Measurements from ENCODE around the gene NCAM1.

Gene NCAM1

DNA sequence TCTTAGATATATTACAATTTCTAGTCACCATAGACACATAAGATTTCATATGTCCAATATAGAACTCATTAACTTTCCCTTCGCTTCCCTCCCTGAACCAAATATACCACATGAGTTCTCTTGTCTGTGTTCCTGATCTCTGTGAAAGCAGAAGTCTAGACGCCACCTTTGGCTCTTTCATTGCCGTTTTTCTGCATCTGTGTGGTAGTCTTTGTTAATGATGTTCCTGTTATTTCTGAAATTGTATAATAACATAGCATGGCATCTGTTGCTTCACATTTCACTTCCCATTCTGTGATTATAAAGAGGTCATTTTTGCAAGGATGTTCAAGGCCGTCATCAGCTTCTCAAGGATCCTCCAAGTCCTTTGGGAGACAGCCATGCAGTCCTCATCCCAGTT, 58.5 kb downstream of the NCAM1 start:
- no peaks in the 10 kb centered on the region for H3K36me3 ChIP-seq (ENCODE audit: control insufficient read depth in 2 of 2, insufficient read depth in 1 of 2, low read length in 2 of 2)
- 0 out of 2 replicates have a peak, but pooled peaks cover 3% of the 10 kb centered on the region for H3K4me1 ChIP-seq (ENCODE audit: control insufficient read depth, insufficient read depth, low read length)
- no peak overlapping the region for H3K4me3 ChIP-seq (ENCODE audit: low read depth, low read length)
- CTCF ChIA-PET, result no interaction called here
- H3K9me3 ChIP-seq (ENCODE audit: control insufficient read depth, insufficient read depth, low read depth, low read length), result no peaks in the 10 kb centered on the region
- no peak for TF ChIP-seq ZNF266 (tag by site-specific recombination; IDR thresholded peaks at IDR 0.05; ENCODE audit: low read depth)
- no peak for TF ChIP-seq ZNF223 (tag by site-specific recombination; IDR thresholded peaks at IDR 0.05)
- TF ChIP-seq, protein P1, sequence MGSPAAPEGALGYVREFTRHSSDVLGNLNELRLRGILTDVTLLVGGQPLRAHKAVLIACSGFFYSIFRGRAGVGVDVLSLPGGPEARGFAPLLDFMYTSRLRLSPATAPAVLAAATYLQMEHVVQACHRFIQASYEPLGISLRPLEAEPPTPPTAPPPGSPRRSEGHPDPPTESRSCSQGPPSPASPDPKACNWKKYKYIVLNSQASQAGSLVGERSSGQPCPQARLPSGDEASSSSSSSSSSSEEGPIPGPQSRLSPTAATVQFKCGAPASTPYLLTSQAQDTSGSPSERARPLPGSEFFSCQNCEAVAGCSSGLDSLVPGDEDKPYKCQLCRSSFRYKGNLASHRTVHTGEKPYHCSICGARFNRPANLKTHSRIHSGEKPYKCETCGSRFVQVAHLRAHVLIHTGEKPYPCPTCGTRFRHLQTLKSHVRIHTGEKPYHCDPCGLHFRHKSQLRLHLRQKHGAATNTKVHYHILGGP (tag by site-specific recombination; IDR thresholded peaks at IDR 0.05), result no peak
- TF ChIP-seq ZNF121 (tag by site-specific recombination; IDR thresholded peaks at IDR 0.05), result no peak
- TF ChIP-seq ZFP69B (tag by site-specific recombination; IDR thresholded peaks at IDR 0.05), result no peak
- TF ChIP-seq ZNF596 (tag by site-specific recombination; IDR thresholded peaks at IDR 0.05), result no peak
- POLR2A ChIA-PET, result no interaction called here
- no peak overlapping the region for H3K27ac ChIP-seq (ENCODE audit: extremely low read depth, low read depth, low read length)

DNA sequence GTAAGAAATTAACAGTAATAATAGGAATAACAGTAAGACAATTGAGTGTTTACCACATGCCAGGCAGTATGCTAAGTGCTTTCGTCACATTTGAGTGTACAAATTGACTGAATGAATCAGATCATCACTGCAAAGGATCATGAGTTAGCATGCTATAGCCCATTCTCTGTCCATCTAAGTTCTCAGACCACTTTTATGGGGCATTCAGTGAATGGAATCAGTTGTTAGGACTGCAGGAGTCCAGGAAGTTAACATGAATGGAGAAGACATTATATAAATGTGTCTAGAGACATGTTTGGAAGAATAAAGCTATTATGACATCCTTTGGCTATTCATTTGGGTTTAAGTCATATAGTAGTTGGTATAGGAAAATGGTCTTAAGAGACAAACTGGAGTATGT, 59.9 kb downstream of the NCAM1 start:
- no peaks in the 10 kb centered on the region for H3K9me3 ChIP-seq (ENCODE audit: control insufficient read depth, insufficient read depth, low read depth, low read length)
- H3K27ac ChIP-seq (ENCODE audit: extremely low read depth, low read depth, low read length), result no peak overlapping the region
- TF ChIP-seq RBAK (tag by site-specific recombination; IDR thresholded peaks at IDR 0.05), result no peak
- no peak for TF ChIP-seq GLIS2 (tag by site-specific recombination; IDR thresholded peaks at IDR 0.05)
- no peak for TF ChIP-seq ZNF792 (tag by site-specific recombination; IDR thresholded peaks at IDR 0.05)
- no peak for TF ChIP-seq GLI4 (tag by site-specific recombination; IDR thresholded peaks at IDR 0.05)
- no peak for TF ChIP-seq ZNF624 (tag by site-specific recombination; IDR thresholded peaks at IDR 0.05)
- no peak for TF ChIP-seq ZNF366 (tag by site-specific recombination; conservative IDR thresholded peaks at IDR 0.05)
- no peak for TF ChIP-seq ZNF146 (tag by site-specific recombination; IDR thresholded peaks at IDR 0.05)
- TF ChIP-seq, protein P2, sequence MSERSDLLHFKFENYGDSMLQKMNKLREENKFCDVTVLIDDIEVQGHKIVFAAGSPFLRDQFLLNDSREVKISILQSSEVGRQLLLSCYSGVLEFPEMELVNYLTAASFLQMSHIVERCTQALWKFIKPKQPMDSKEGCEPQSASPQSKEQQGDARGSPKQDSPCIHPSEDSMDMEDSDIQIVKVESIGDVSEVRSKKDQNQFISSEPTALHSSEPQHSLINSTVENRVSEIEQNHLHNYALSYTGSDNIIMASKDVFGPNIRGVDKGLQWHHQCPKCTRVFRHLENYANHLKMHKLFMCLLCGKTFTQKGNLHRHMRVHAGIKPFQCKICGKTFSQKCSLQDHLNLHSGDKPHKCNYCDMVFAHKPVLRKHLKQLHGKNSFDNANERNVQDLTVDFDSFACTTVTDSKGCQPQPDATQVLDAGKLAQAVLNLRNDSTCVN (tag by site-specific recombination; optimal IDR thresholded peaks at IDR 0.05), result no peak
- TF ChIP-seq, protein P3, sequence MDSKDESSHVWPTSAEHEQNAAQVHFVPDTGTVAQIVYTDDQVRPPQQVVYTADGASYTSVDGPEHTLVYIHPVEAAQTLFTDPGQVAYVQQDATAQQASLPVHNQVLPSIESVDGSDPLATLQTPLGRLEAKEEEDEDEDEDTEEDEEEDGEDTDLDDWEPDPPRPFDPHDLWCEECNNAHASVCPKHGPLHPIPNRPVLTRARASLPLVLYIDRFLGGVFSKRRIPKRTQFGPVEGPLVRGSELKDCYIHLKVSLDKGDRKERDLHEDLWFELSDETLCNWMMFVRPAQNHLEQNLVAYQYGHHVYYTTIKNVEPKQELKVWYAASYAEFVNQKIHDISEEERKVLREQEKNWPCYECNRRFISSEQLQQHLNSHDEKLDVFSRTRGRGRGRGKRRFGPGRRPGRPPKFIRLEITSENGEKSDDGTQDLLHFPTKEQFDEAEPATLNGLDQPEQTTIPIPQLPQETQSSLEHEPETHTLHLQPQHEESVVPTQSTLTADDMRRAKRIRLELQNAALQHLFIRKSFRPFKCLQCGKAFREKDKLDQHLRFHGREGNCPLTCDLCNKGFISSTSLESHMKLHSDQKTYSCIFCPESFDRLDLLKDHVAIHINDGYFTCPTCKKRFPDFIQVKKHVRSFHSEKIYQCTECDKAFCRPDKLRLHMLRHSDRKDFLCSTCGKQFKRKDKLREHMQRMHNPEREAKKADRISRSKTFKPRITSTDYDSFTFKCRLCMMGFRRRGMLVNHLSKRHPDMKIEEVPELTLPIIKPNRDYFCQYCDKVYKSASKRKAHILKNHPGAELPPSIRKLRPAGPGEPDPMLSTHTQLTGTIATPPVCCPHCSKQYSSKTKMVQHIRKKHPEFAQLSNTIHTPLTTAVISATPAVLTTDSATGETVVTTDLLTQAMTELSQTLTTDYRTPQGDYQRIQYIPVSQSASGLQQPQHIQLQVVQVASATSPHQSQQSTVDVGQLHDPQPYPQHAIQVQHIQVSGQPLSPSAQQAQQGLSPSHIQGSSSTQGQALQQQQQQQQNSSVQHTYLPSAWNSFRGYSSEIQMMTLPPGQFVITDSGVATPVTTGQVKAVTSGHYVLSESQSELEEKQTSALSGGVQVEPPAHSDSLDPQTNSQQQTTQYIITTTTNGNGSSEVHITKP (tag by site-specific recombination; IDR thresholded peaks at IDR 0.05), result no peak
- no peak for TF ChIP-seq ZNF558 (tag by site-specific recombination; IDR thresholded peaks at IDR 0.05)
- no peak for TF ChIP-seq ZNF335 (tag by site-specific recombination; conservative IDR thresholded peaks at IDR 0.05)
- TF ChIP-seq ZNF530 (tag by site-specific recombination; IDR thresholded peaks at IDR 0.05; ENCODE audit: low read depth), result no peak
- no peak for TF ChIP-seq ZNF184 (tag by site-specific recombination; IDR thresholded peaks at IDR 0.05)
- TF ChIP-seq, protein P4, sequence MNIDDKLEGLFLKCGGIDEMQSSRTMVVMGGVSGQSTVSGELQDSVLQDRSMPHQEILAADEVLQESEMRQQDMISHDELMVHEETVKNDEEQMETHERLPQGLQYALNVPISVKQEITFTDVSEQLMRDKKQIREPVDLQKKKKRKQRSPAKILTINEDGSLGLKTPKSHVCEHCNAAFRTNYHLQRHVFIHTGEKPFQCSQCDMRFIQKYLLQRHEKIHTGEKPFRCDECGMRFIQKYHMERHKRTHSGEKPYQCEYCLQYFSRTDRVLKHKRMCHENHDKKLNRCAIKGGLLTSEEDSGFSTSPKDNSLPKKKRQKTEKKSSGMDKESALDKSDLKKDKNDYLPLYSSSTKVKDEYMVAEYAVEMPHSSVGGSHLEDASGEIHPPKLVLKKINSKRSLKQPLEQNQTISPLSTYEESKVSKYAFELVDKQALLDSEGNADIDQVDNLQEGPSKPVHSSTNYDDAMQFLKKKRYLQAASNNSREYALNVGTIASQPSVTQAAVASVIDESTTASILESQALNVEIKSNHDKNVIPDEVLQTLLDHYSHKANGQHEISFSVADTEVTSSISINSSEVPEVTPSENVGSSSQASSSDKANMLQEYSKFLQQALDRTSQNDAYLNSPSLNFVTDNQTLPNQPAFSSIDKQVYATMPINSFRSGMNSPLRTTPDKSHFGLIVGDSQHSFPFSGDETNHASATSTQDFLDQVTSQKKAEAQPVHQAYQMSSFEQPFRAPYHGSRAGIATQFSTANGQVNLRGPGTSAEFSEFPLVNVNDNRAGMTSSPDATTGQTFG (tag by site-specific recombination; IDR thresholded peaks at IDR 0.05; ENCODE audit: borderline replicate concordance), result no peak
- no peaks in the 10 kb centered on the region for H3K4me1 ChIP-seq (ENCODE audit: control insufficient read depth, insufficient read depth, low read length)
- H3K4me3 ChIP-seq (ENCODE audit: low read depth, low read length), result no peak overlapping the region
- ChIA-PET CTCF (no interaction called here), POLR2A (no interaction called here)
- no peaks in the 10 kb centered on the region for H3K36me3 ChIP-seq (ENCODE audit: control insufficient read depth in 2 of 2, insufficient read depth in 1 of 2, low read length in 2 of 2)

Measured in HEK293 (cell line).